Skeletal muscle tissue (tissue), 4 donors: ENCODE measurements around the gene COPS7A. TPM values are rescaled to one million over a fixed set of nuclear protein-coding genes. Genes with fewer than 3 reads are reported as not detected.

Experiments used
- H3K27ac ChIP-seq: one replicate; pipeline ENCODE4 v1.7.0; 2013; ENCODE audit warnings: mild to moderate bottlenecking, low read depth, low read length, inconsistent platforms
- H3K27me3 ChIP-seq, 3 donors: one replicate each; pipeline ENCODE4 v1.7.0; 2013; ENCODE audit warnings: low read length in 3 of 3; ENCODE audit not compliant: control insufficient read depth in 3 of 3, insufficient read depth in 3 of 3
- H3K36me3 ChIP-seq, 3 donors: one replicate each; pipeline ENCODE4 v1.7.0; 2013; ENCODE audit warnings: low read length in 3 of 3; ENCODE audit not compliant: control insufficient read depth in 3 of 3, insufficient read depth in 3 of 3
- H3K4me1 ChIP-seq, 3 donors: one replicate each; pipeline ENCODE4 v1.7.0; 2013; ENCODE audit warnings: low read length in 3 of 3, mild to moderate bottlenecking in 3 of 3; ENCODE audit not compliant: control insufficient read depth in 3 of 3, insufficient read depth in 3 of 3
- H3K4me3 ChIP-seq, 3 donors: one replicate each; pipeline ENCODE4 v1.7.0; 2013; ENCODE audit warnings: low read length in 3 of 3
- H3K9ac ChIP-seq, 3 donors: one replicate each; pipeline ENCODE4 v1.7.0; 2013; ENCODE audit warnings: low read length in 3 of 3, mild to moderate bottlenecking in 3 of 3, moderate library complexity in 2 of 3, low read depth in 1 of 3
- H3K9me3 ChIP-seq, 3 donors: one replicate each; pipeline ENCODE4 v1.7.0; 2013; ENCODE audit warnings: low read length in 3 of 3; ENCODE audit not compliant: control insufficient read depth in 3 of 3
- total RNA-seq: library from RNA; depleted of rRNA; stranded (reverse); fragments of >200 nt; gene quantifications from one replicate; pipeline ENCODE4 v1.2.3, GENCODE V29; 2014
- donor health status: Osteomylitis.

Gene COPS7A
- total RNA-seq, 1 donor from 2014 or later: 30.8 TPM

- Histone ChIP-seq H3K27me3 (no peaks in the 10 kb centered on the region), H3K4me3 (no peak overlapping the region), H3K27ac (no peak overlapping the region)
These were observed 49.9 kb downstream of the COPS7A start for GRCh38 chr12:6773590-6774351.

DNA sequence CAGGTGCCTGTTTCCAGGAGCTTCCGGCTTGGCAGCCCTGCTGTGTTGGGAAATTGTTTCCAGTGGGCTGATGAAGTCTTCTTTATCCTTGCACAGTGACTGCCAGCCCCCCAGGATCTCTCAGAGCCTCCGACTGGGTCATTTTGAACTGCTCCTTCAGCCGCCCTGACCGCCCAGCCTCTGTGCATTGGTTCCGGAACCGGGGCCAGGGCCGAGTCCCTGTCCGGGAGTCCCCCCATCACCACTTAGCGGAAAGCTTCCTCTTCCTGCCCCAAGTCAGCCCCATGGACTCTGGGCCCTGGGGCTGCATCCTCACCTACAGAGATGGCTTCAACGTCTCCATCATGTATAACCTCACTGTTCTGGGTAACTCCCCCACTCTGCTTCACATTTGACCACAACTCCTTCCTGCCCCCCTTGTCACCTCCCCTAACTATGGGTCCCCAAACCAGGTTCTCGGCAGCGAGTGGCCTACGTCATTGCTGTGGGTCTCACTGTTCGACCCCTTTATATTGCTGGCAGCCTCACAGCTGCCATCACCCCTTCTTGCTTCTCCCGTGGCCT is 50.7 kb downstream of the COPS7A start:
- Histone ChIP-seq H3K4me3 (no peak overlapping the region), H3K4me1 (peaks cover 19 to 26% (median 22%) of the 10 kb centered on the region in 3 donors), H3K27ac (no peak overlapping the region), H3K27me3 (no peaks in the 10 kb centered on the region), H3K9ac (no peak overlapping the region), H3K36me3 (peaks cover 0 to 7% (median 2%) of the 10 kb centered on the region in 3 donors), H3K9me3 (no peaks in the 10 kb centered on the region)

More at GRCh38 chr12:6773590-6774351, 49.9 kb downstream of the COPS7A start:
- no peak overlapping the region for H3K9ac ChIP-seq
- H3K4me1 ChIP-seq: peaks cover 19 to 29% (median 23%) of the 10 kb centered on the region in 3 donors
- H3K9me3 ChIP-seq: no peaks in the 10 kb centered on the region
- peaks cover 0 to 7% (median 2%) of the 10 kb centered on the region in 3 donors for H3K36me3 ChIP-seq

GRCh38 chr12:6775185-6776174 is 51.6 kb downstream of the COPS7A start:
- no peak overlapping the region for H3K27ac ChIP-seq
- H3K9ac ChIP-seq: no peak overlapping the region
- no peak overlapping the region for H3K4me3 ChIP-seq
- peaks cover 0 to 5% (median 0%) of the 10 kb centered on the region in 3 donors for H3K36me3 ChIP-seq
- peaks cover 19 to 26% (median 22%) of the 10 kb centered on the region in 3 donors for H3K4me1 ChIP-seq
- H3K9me3 ChIP-seq: no peaks in the 10 kb centered on the region
- H3K27me3 ChIP-seq: no peaks in the 10 kb centered on the region

- no peak overlapping the region for H3K9ac ChIP-seq
- no peaks in the 10 kb centered on the region for H3K36me3 ChIP-seq
- peaks cover 13 to 18% (median 16%) of the 10 kb centered on the region in 3 donors for H3K4me1 ChIP-seq
- no peak overlapping the region for H3K27ac ChIP-seq
- H3K27me3 ChIP-seq: no peaks in the 10 kb centered on the region
- no peaks in the 10 kb centered on the region for H3K9me3 ChIP-seq
- H3K4me3 ChIP-seq: no peak overlapping the region
These were observed 53.5 kb downstream of the COPS7A start for GRCh38 chr12:6777386-6777785.

DNA sequence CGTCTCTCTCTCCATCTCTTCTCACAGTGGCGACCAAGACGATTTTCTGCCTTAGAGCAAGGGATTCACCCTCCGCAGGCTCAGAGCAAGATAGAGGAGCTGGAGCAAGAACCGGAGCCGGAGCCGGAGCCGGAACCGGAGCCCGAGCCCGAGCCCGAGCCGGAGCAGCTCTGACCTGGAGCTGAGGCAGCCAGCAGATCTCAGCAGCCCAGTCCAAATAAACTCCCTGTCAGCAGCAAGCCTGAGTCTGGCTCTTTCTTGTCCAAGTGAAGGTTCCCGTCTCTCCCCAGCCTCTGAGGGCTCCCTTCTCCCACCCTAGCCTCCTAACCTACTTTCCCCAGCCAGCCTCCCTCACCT is 54.3 kb downstream of the COPS7A start:
- no peaks in the 10 kb centered on the region for H3K27me3 ChIP-seq
- H3K9ac ChIP-seq: peak overlapping the region; percentile 79 to 86 (median 85)
- peak overlapping the region; percentile 76 to 83 (median 77) for H3K4me3 ChIP-seq
- H3K36me3 ChIP-seq: no peaks in the 10 kb centered on the region
- peak overlapping the region; percentile 69 for H3K27ac ChIP-seq
- H3K4me1 ChIP-seq: peaks cover 13 to 18% (median 16%) of the 10 kb centered on the region in 3 donors
- no peaks in the 10 kb centered on the region for H3K9me3 ChIP-seq

GRCh38 chr12:6778574-6779550 is 55.0 kb downstream of the COPS7A start:
- Histone ChIP-seq H3K27ac (peak overlapping the region; percentile 69), H3K9ac (peak overlapping the region; percentile 79 to 86 (median 85)), H3K4me3 (peak overlapping the region; percentile 76 to 83 (median 77)), H3K27me3 (no peaks in the 10 kb centered on the region), H3K4me1 (peaks cover 13 to 18% (median 16%) of the 10 kb centered on the region in 3 donors), H3K36me3 (no peaks in the 10 kb centered on the region), H3K9me3 (no peaks in the 10 kb centered on the region)

GRCh38 chr12:6779708-6780432 is 56.0 kb downstream of the COPS7A start:
- Histone ChIP-seq H3K4me1 (peaks cover 13 to 18% (median 16%) of the 10 kb centered on the region in 3 donors), H3K27me3 (no peaks in the 10 kb centered on the region), H3K4me3 (no peak overlapping the region), H3K36me3 (no peaks in the 10 kb centered on the region), H3K27ac (no peak overlapping the region), H3K9ac (peak overlapping the region in 1 of 3 donors; percentile 86), H3K9me3 (no peaks in the 10 kb centered on the region)

- Histone ChIP-seq H3K4me1 (peaks cover 13 to 18% (median 16%) of the 10 kb centered on the region in 3 donors), H3K36me3 (no peaks in the 10 kb centered on the region), H3K9me3 (no peaks in the 10 kb centered on the region), H3K9ac (no peak overlapping the region), H3K27ac (no peak overlapping the region), H3K4me3 (no peak overlapping the region), H3K27me3 (no peaks in the 10 kb centered on the region)
These were observed 56.7 kb downstream of the COPS7A start for GRCh38 chr12:6780573-6780972.
